GM19239 (cell line): Measurements from ENCODE around the gene H1-8.

Experiments used
- DNase-seq: peaks from one replicate; pipeline ENCODE4 v3.0.0; 2011; ENCODE audit warnings: low spot score; ENCODE audit not compliant: insufficient read length
- FAIRE-seq: peaks from 2 replicates; lab custom pipeline; 2011; peaks lifted over from hg19 to GRCh38; lab: Jason Lieb, UNC

The H1-8 gene

GRCh38 chr3:129554356-129555152 lies 11.6 kb downstream of the H1-8 start:
- DNase-seq = no peak
- FAIRE-seq = no peak

- DNase-seq (no peak), FAIRE-seq (no peak)
Measured at GRCh38 chr3:129555153-129555550, 12.2 kb downstream of the H1-8 start.

GRCh38 chr3:129555616-129556357 lies 12.8 kb downstream of the H1-8 start:
- DNase-seq (no peak), FAIRE-seq (no peak)

- no peak for FAIRE-seq
- DNase-seq = no peak
Measured at GRCh38 chr3:129556358-129556695, 13.4 kb downstream of the H1-8 start.

GRCh38 chr3:129556890-129557547 lies 14.0 kb downstream of the H1-8 start:
- DNase-seq (no peak), FAIRE-seq (no peak)

GRCh38 chr3:129557548-129557894 lies 14.5 kb downstream of the H1-8 start:
- FAIRE-seq = no peak

GRCh38 chr3:129558081-129558771 lies 15.3 kb downstream of the H1-8 start:
- FAIRE-seq (no peak), DNase-seq (no peak)

More at GRCh38 chr3:129557548-129557894, 14.5 kb downstream of the H1-8 start:
- DNase-seq = no peak

- no peak for FAIRE-seq
- DNase-seq = no peak
Measured at GRCh38 chr3:129558772-129559564, 16.0 kb downstream of the H1-8 start.

GRCh38 chr3:129559565-129560079 lies 16.6 kb downstream of the H1-8 start:
- FAIRE-seq (no peak), DNase-seq (no peak)

- DNase-seq = no peak
- FAIRE-seq = no peak
Measured at GRCh38 chr3:129560269-129560787, 17.4 kb downstream of the H1-8 start.

GRCh38 chr3:129560911-129561594 lies 18.1 kb downstream of the H1-8 start:
- DNase-seq (no peak), FAIRE-seq (no peak)

GRCh38 chr3:129561619-129562248 lies 18.8 kb downstream of the H1-8 start:
- no peak for DNase-seq
- FAIRE-seq = no peak

- FAIRE-seq = no peak
Measured at GRCh38 chr3:129562803-129563202, 19.8 kb downstream of the H1-8 start.

GRCh38 chr3:129563332-129563731 lies 20.4 kb downstream of the H1-8 start:
- FAIRE-seq = no peak
- DNase-seq = no peak

More at GRCh38 chr3:129562803-129563202, 19.8 kb downstream of the H1-8 start:
- no peak for DNase-seq

GRCh38 chr3:129563850-129564535 lies 21.0 kb downstream of the H1-8 start:
- FAIRE-seq (no peak), DNase-seq (no peak)

GRCh38 chr3:129564981-129565644 lies 22.1 kb downstream of the H1-8 start:
- DNase-seq = no peak
- no peak for FAIRE-seq

- DNase-seq (no peak), FAIRE-seq (no peak)
Measured at GRCh38 chr3:129565902-129566301, 22.9 kb downstream of the H1-8 start.
